Right atrium auricular region (tissue), 2 donors: ENCODE data around the gene C14orf119. TPM values are rescaled to one million over a fixed set of nuclear protein-coding genes. Genes with fewer than 3 reads are reported as not detected.

Source experiments
- DNase-seq: peaks from one replicate; pipeline ENCODE4 v3.0.0-alpha.2; 2019; ENCODE audit warnings: low spot score
- H3K27ac ChIP-seq, 2 donors: fragments of 200-600 bp; sonication (generic); 1 replicate in 1 of 2; 2 replicates in 1 of 2; pipeline ENCODE4 v1.5.1; 2016 to 2019
- H3K27me3 ChIP-seq, 2 donors: fragments of 200-600 bp; sonication (generic); one replicate each; pipeline versions ENCODE4 v1.5.1 to v1.6.0; 2017 to 2019
- H3K36me3 ChIP-seq: fragments of 200-600 bp; sonication (generic); one replicate; pipeline ENCODE4 v1.5.1; 2016
- H3K4me1 ChIP-seq, 2 donors: fragments of 200-600 bp; sonication (generic); one replicate each; pipeline versions ENCODE4 v1.5.1 to v1.6.0; 2017 to 2019
- H3K4me3 ChIP-seq, 2 donors: fragments of 200-600 bp; sonication (generic); 1 replicate in 1 of 2; 2 replicates in 1 of 2; pipeline ENCODE4 v1.5.1; 2017 to 2019; ENCODE audit warnings: mild to moderate bottlenecking in 1 of 2, moderate library complexity in 1 of 2
- H3K9me3 ChIP-seq, 2 donors: fragments of 200-600 bp; sonication (generic); one replicate each; pipeline ENCODE4 v1.5.1; 2019
- CTCF ChIP-seq, 2 donors: fragments of 200-600 bp; sonication (generic); IDR thresholded peaks; one replicate each; pipeline ENCODE4 v1.5.1; 2019; ENCODE audit warnings: antibody characterized with exemption in 2 of 2
- total RNA-seq, 2 donors: library from RNA; depleted of rRNA; stranded (reverse); fragments of >200 nt; gene quantifications; one replicate each; pipeline ENCODE4 v1.1.0, GENCODE V29; 2016

Gene C14orf119
- total RNA-seq, 2 donors from 2014 or later, result 13.5 to 23.7 TPM

GRCh38 chr14:23093991-23094665 is 1.2 kb upstream of the C14orf119 start:
- Histone ChIP-seq H3K4me3 (peak overlapping the region; percentile 74 to 79), H3K27me3 (no peaks in the 10 kb centered on the region), H3K36me3 (peaks cover 51% of the 10 kb centered on the region), H3K9me3 (no peaks in the 10 kb centered on the region), H3K27ac (peak overlapping the region; percentile 96 to 99), H3K4me1 (peaks cover 0 to 55% of the 10 kb centered on the region in 2 donors)
- no peak for TF ChIP-seq CTCF (IDR thresholded peaks at IDR 0.05)
- DNase-seq, result no peak

GRCh38 chr14:23094666-23095195 is 574 bp upstream of the C14orf119 start, which contains the start of gene ACIN1:
ACIN1 (minus strand) TSS chr14:23095136; CDS start chr14:23095112, 24 bp downstream.
- peaks cover 45% of the 10 kb centered on the region for H3K36me3 ChIP-seq
- peaks cover 0 to 61% of the 10 kb centered on the region in 2 donors for H3K4me1 ChIP-seq
- no peak for TF ChIP-seq CTCF (IDR thresholded peaks at IDR 0.05)
- H3K27ac ChIP-seq, result peak within 1 kb of the TSS; percentile 96 to 99
- DNase-seq, result peak; percentile 80
- peak within 1 kb of the TSS; percentile 79 to 91 for H3K4me3 ChIP-seq
- no peaks in the 10 kb centered on the region for H3K27me3 ChIP-seq
- H3K9me3 ChIP-seq, result no peaks in the 10 kb centered on the region

GRCh38 chr14:23097786-23098185 is 2.5 kb downstream of the C14orf119 start:
- DNase-seq, result no peak
- H3K36me3 ChIP-seq, result peaks cover 19% of the 10 kb centered on the region
- H3K4me3 ChIP-seq, result no peak overlapping the region
- H3K27me3 ChIP-seq, result no peaks in the 10 kb centered on the region
- no peak for TF ChIP-seq CTCF (IDR thresholded peaks at IDR 0.05)
- no peaks in the 10 kb centered on the region for H3K9me3 ChIP-seq
- H3K27ac ChIP-seq, result no peak overlapping the region
- peaks cover 0 to 44% of the 10 kb centered on the region in 2 donors for H3K4me1 ChIP-seq

- Histone ChIP-seq H3K27ac (no peak overlapping the region), H3K4me3 (no peak overlapping the region), H3K27me3 (no peaks in the 10 kb centered on the region), H3K4me1 (peaks cover 0 to 31% of the 10 kb centered on the region in 2 donors), H3K36me3 (peaks cover 10% of the 10 kb centered on the region), H3K9me3 (no peaks in the 10 kb centered on the region)
- TF ChIP-seq CTCF (IDR thresholded peaks at IDR 0.05), result no peak
- DNase-seq, result no peak
These were observed 4.0 kb downstream of the C14orf119 start for GRCh38 chr14:23099212-23099861.

GRCh38 chr14:23101213-23101970 is 6.1 kb downstream of the C14orf119 start:
- peaks cover 10% of the 10 kb centered on the region for H3K36me3 ChIP-seq
- DNase-seq, result no peak
- no peaks in the 10 kb centered on the region for H3K27me3 ChIP-seq
- H3K27ac ChIP-seq, result no peak overlapping the region
- peaks cover 0 to 27% of the 10 kb centered on the region in 2 donors for H3K4me1 ChIP-seq
- H3K4me3 ChIP-seq, result no peak overlapping the region
- no peaks in the 10 kb centered on the region for H3K9me3 ChIP-seq
- TF ChIP-seq CTCF (IDR thresholded peaks at IDR 0.05), result no peak
